ENCODE measurements around the gene SSX4B. TPM values are rescaled to one million over a fixed set of nuclear protein-coding genes. Genes with fewer than 3 reads are reported as not detected.
"Not testable (repeated sequence)": the region's sequence is repeated elsewhere in the genome, so short reads cannot be mapped to it uniquely, and the experiment has no call there.

SSX4B gene
- total RNA-seq, 1 donor from 2014 or later: not detected

DNA sequence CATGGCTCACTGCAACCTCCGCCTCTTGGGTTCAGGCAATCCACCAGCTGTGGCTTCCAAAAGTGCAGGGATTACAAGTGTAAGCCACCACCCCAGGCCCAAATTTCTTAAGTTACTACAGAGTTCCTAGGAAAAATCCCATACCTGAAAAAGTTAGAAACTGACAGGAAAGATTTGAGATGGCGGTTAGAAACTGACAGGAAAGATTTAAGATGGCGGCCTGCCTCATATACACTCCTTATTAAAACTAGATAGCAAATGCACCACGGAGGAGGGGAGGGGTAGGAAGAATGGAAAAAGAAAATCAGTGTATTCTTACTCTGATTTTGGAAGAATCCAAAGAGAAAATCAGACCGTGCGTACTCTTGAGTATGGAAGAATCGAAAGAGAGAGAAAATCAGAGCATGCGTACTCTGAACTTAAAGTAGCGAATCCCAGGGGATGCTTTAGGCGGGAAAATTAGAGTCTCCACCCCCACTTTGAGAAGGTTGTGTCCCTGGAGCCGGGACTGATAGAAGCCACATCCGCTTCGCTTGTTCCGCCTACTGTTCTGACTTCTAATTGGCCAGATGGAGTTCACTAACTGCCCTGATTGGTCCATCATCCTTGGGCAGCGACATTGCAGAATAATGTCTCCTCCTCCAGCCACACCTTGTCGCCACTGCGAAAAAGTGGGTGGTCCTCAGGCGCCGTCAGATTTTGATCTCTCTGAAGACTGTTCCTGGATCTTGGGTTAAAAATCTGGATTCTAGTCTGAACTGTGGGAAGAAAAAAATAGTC lies 55.3 kb downstream of the SSX4B start, which contains the start of gene SSX3:
TSS of gene SSX3 (minus strand) at position 389 of the 780 bp plus-strand sequence. CDS start 1,454 bp downstream, outside the sequence.
- H3K27me3 ChIP-seq (ENCODE audit: control insufficient read depth in 3 of 3, insufficient read depth in 3 of 3, low read length in 3 of 3); H3K9ac ChIP-seq (ENCODE audit: low read depth in 1 of 3, low read length in 3 of 3); H3K27ac ChIP-seq (ENCODE audit: low read depth, low read length); H3K36me3 ChIP-seq (ENCODE audit: control insufficient read depth in 3 of 3, insufficient read depth in 3 of 3, low read length in 3 of 3); H3K9me3 ChIP-seq (ENCODE audit: control insufficient read depth in 3 of 3, low read length in 3 of 3); H3K4me1 ChIP-seq (ENCODE audit: control insufficient read depth in 3 of 3, insufficient read depth in 3 of 3, low read length in 3 of 3); H3K4me3 ChIP-seq (ENCODE audit: low read length in 3 of 3): not testable (repeated sequence)

Small RNAs within 50 kb of the gene (small RNA-seq; reads per million reads assigned to genes)
- gene AL606490.4 (not detected), gene AL606490.7 (not detected)

Other genes starting within 250 kb of the SSX4B start
- not detected for gene SSX5, start 215.2 kb downstream of the SSX4B start, total RNA-seq
- not detected for gene SSX1, start 156.6 kb downstream of the SSX4B start, total RNA-seq
- not detected for gene SSX3, start 55.3 kb downstream of the SSX4B start, total RNA-seq
- gene SSX4, start 28.4 kb downstream of the SSX4B start, total RNA-seq: not detected
- gene SLC38A5, start 58.3 kb upstream of the SSX4B start, total RNA-seq: 6.3 TPM
- gene FTSJ1, start 64.2 kb upstream of the SSX4B start, total RNA-seq: 20.9 TPM
- 1.0 TPM for gene PORCN, start 97.0 kb upstream of the SSX4B start, total RNA-seq
- 21.4 TPM for gene EBP, start 109.8 kb upstream of the SSX4B start, total RNA-seq
- 2.1 TPM for gene TBC1D25, start 127.8 kb upstream of the SSX4B start, total RNA-seq
- gene RBM3, start 162.5 kb upstream of the SSX4B start, total RNA-seq: 196 TPM
- 50.6 TPM for gene WDR13, start 185.5 kb upstream of the SSX4B start, total RNA-seq